GM12864 (cell line): ENCODE data around the gene RGS19.

Experiments used
- DNase-seq: peaks from one replicate; pipeline ENCODE4 v3.0.0-alpha.2; 2011; ENCODE audit warnings: low read depth
- H3K4me3 ChIP-seq: 2 replicates; pipeline ENCODE4 v1.5.1; 2011; ENCODE audit warnings: mild to moderate bottlenecking, low read depth, low read length, control low read depth
- CTCF ChIP-seq: IDR thresholded peaks from 2 replicates; pipeline ENCODE4 v1.5.1; 2011; ENCODE audit warnings: low read depth, mild to moderate bottlenecking, moderate library complexity, low read length, control low read depth, inconsistent platforms; ENCODE audit errors: missing control alignments

Gene RGS19

DNA sequence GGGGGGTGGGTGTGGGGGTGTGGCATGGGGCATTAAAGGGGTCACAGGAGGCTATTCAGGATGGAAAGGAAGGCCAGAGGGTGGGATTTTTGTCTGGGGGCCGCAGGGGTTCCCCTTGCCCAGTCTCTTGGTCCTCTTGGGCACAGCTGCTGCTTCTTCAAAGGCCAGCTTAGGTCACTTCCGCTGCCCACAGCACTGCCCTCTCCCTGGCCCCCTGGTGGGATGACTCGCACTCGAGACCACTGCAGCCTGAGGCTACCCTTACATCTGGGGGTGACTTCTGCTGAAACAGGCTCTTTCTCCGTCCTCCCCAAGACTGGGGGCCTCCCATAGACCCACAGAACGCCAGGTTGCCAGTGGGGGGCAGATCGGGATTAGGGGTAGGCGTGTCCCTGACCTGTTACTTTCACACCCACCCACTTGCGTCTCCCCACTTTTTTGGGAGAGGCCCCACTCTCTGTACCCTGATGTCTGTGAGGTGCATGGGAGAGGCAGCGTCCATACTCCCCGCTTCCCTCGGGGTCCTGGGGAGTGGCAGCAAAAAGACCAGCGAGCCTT is 3.6 kb upstream of the RGS19 start:
- H3K4me3 ChIP-seq = 0 out of 2 replicates have a peak overlapping the region, but pooled peaks have one; percentile 26
- DNase-seq = no peak
- no peak for TF ChIP-seq CTCF

DNA sequence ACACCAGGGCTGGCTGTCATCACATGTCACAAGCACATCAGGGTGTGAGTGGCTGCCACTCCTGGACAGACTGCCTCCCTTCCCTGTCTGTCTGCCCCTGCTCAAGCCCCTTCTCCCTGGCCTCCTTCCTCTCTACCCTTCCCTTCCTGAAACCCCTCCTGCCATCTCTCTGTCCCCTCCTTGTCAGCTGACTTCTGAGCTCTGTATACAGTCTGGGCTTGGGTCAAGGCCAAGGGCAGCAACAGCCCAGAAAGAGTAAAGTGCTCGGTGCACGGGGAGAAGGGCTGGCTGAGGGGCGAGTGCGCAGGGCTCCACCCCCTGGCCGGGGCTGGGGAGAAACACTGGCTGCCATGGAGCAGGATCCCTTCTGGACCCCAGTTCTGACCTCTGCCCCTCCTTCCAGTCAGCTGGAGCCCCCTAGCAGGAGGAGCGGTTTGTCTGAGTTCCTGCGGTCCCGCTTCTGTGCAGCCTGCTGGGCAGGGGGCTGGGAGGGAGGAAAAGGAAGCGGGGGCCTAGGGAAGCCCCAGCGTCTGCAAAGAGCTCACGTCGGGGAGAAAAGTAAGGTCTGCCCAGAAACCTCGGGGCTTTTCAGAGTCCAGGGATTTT is 2.9 kb upstream of the RGS19 start:
- no peak overlapping the region for H3K4me3 ChIP-seq
- TF ChIP-seq CTCF = no peak
- no peak for DNase-seq

DNA sequence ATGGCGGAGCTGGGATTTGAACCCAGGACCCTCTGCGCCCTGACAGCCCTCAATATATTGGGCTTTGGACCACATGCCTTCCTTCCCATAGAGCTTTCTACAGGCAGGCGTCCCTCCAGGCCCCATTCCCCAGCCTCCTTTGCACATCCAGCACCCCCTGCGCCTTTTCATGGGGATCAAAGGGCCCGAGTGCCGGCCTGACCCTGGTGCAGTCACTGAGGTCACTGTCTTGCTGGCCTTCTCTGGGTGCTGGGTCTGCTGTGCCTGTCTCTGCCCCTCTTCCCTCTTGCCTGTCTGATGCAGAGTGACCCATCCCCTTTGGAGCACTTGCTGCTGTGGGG is 2.3 kb upstream of the RGS19 start:
- DNase-seq = no peak
- H3K4me3 ChIP-seq = no peak overlapping the region
- TF ChIP-seq CTCF = no peak

- H3K4me3 ChIP-seq = no peak overlapping the region
- no peak for TF ChIP-seq CTCF
- no peak for DNase-seq
These were observed 1.7 kb upstream of the RGS19 start for GRCh38 chr20:64080813-64081623.

DNA sequence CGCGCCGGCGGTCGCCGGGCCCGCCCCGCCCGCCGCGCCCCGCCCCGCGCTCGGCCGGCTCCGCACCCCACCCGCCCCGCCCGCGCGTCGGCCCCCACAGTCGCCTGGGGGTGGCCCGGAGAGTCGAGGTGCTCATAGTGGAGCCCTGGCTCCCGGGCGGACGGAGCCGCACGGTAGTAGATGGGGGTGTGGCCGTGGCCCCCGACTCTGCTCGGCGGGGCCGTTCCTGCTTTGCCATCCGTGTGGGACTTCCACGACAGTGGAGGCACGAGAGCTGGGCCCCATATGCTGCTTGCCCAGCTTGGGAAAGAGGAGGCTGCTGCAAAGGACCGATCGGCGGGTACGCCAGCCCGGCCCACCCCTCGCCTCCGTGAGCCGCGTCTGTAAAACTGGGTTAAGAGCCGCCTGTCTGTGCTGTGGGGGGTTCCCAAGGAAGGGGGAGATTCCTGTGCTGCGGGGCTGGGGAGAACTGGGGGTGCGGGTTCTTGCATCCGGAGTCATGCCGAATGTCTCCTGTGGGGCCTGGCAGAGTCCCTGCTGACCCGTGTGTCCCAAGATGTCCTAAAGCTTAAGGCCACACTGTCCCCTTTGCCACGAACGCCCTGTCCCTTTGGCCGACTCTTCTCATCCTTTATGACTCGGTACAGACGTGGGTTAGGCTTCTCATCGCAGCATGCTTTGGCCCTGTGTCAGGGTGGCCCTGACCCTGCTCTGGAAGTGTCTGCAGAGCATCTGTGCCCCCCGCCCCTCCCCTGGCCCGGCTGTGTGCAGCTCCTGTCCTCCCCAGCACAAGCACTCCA is 895 bp upstream of the RGS19 start, which contains the start of gene OPRL1:
TSS of gene OPRL1 (plus strand) at position 70 of the 800 bp plus-strand sequence. CDS start 12,639 bp downstream, outside the sequence.
- no peak for DNase-seq
- peak within 1 kb of the TSS; percentile 92 for H3K4me3 ChIP-seq
- TF ChIP-seq CTCF = no peak

GRCh38 chr20:64078934-64079272 is 415 bp downstream of the RGS19 start:
- DNase-seq = no peak
- TF ChIP-seq CTCF = no peak

More at GRCh38 chr20:64078934-64079272, 415 bp downstream of the RGS19 start:
- H3K4me3 ChIP-seq = peak overlapping the region; percentile 92
